Cortex of kidney (tissue), 1 donor: ENCODE measurements around the gene VTA1.
"Not testable (repeated sequence)": the region's sequence is repeated elsewhere in the genome, so short reads cannot be mapped to it uniquely, and the experiment has no call there.

Experiments
- DNase-seq: peaks from one replicate; lab custom pipeline; 2025; lab: John Stamatoyannopoulos, UW

VTA1 gene

DNA sequence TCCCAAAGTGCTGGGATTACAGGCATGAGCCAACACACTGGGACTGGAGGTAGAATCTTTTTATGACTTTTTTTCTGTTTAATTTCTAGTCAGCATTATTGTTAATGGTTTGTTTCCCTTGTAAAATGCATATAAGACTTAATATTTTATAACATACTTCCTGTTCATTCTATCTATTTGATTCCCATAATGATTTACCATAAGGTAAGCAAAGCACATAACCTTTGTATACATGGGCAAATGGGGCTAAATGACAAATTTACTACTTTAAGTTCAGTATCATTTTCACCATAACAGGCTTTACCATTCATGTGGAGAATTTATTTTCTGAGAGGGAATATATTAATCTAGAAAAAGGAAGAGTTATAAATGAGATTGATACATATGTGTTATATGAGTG is 24.3 kb downstream of the VTA1 start:
- DNase-seq: no peak

DNA sequence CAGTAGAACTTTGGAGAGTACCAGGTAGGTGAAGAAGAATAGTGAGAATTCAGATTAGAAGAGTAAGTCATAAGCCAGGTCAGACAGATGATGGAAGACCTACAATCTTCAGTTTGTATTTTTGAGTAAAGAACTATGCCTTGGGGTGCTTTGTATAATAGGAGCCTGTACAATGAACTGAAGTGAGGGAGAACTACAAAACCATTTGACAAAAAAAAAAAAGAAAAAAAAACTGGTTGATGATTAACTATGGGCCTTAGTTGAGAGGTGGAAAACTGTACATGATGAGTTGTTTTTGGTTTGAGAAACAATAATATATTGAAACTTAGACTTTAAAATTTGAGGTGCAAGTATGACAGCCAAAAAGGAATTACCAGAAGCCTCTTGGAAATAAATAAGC is 25.7 kb downstream of the VTA1 start:
- DNase-seq: no peak

DNA sequence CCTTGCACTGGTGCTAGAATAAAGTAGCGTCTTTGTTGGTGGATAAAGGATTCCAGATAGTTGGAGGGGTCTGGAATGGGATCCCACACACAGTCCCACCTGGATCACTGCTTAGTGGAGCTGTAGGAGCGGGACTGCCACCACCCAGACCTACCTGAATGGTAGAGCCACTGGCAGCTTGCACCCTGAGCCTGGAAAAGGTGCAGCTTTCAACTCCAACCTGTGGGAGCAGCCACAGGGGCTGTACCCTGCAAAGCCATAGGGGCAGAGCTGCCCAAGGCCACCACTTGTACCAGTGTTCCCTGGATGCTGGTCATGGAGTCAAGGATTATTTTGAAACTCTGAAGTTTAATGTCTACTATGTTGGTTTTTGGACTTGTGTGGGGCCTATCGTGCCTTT is 26.9 kb downstream of the VTA1 start:
- DNase-seq: no peak

DNA sequence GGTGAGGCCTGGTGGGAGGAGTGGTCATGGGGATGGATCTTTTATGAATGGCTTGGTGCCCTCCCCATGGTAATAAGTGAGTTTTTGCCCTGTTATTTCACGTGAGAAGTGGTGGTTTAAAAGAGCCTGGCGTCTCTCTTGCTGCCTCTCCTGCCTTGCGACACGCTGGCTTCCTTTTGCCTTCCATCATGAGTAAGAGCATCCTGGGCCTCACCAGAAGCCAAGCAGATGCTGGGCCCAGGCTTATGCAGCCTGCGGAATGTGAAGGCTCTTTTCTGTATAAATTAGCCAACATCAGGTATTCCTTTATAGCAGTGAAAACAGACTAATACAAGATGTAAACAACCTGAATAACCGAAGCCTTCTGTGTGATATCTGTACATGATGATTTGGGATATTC is 27.6 kb downstream of the VTA1 start:
- no peak for DNase-seq

DNA sequence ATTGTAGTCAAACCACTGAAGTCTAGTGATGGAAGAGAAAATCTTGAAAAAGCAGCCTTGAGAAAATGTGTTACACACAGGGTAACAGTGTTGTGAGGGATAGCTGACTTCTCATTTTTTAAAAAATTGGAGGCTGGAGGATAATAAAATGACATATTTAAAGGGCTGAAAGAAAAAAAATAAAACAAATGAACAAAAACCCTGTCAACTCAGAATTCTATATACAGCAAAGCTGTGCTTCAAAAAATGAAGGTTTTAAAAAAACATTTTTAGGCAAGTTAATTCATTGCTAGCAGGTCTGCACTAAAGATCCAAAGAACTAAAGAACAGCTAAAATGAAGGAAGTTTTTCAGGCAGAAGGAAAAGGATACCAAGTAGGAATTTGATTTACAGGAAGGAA is 31.1 kb downstream of the VTA1 start:
- no peak for DNase-seq

DNA sequence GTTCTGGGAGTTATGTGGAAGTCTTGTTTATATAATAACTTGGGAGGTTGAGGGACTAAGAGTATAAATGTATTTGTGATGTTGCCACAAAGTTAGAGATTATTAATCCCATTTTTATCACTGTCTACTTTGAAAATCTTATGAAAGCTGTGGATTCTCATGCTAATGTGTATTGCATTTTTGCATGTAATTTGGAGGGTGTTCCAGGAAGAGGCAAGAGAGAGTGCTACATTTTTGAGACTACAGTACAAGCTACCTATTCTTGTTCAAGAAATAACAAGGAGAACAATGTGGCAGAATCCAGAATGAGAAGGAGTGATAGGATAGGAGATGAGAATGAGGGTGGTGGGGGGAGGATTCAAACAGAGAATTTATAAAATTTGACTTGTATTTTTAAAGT is 34.9 kb downstream of the VTA1 start:
- DNase-seq: no peak

DNA sequence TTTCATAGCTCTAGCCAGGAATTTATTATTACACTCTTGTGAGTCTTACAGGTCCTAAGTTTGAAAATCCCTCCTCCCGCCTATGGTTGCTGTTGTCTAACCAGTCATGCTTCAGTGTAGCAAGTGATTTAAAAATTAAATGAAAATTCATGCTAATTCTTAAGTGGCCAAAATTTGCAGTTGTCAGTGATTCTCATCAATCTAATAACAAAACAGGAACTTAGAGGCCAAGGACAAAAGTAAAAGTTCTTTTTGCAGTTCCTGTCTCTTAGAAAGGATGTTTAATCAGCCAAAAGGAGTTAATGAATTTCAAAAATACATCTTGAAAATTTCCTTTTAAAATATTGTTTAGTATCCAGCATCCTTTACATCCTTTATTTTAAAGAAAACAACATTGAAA is 36.3 kb downstream of the VTA1 start:
- DNase-seq: no peak

DNA sequence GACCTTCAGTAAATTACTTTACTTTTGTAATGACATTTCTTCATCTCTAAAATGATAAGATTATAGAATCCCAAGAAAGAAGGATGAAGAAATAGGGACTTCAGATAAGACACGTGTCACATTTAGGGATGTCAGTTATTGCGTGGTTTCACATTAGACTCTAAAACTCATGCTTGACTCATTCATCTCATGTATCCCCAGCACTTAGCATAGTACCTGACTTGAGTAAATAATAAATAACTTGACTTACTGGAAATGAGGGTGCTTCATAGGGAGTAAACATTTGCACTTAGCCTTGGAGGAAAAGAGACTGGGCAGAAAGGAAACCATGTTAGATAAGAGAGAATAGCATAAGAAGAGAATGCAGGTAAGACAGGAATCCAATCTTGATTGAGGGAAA is 37.2 kb downstream of the VTA1 start:
- DNase-seq: no peak

DNA sequence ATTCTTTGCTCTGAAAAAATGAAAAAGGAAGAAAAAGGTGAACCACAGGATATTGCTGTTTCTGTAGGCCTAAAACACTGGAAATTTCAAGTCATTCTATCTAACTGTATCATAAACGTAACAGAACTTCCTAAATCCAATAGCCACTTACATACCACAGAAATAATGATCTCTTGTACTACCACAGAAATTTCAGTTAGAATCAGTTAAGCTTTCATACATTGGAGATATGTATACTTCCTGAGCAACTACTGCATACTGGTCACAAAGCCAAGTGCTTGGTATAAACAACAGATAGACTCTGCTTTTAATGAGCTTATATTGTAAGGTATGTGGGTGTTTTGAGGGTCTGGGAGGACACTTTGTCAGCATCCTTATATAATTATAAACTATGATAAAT is 38.6 kb downstream of the VTA1 start:
- no peak for DNase-seq

DNA sequence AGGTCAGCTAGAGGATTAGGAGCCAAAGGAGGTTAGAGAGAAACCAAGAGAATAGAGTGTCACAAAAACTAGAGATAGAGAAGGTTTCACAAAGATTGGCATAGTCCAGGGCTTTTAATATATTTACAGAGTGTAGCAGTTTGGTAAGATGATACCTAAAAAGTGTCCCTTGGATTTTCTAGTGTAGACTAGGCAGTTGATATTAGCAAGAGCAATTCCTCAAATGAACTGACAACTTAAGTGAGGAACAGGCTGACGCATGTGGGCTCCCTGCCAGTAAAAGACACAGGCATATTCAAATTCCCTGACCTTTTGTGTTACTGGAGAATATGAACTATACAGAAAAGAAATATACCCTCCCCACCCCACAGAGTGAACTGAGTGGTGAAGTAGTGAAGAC is 40.1 kb downstream of the VTA1 start:
- DNase-seq: no peak

DNA sequence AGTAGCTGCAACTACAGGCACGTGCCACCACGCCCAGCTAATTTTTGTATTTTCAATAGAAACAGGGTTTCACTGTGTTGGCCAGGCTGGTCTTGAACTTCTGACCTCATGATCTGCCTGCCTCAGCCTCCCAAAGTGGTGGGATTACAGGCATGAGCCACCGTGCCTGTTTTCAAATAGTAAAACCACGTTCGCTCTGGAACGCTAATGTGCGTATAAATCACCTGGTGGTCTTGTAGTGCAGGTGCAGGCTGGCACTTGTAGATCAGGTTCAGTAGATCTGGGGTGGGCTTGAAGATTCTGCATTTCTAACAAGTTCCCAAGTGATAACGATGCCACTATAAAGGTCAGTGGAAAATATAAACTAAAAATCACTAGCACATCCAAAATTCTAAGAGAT is 41.3 kb downstream of the VTA1 start:
- DNase-seq: not testable (repeated sequence)

DNA sequence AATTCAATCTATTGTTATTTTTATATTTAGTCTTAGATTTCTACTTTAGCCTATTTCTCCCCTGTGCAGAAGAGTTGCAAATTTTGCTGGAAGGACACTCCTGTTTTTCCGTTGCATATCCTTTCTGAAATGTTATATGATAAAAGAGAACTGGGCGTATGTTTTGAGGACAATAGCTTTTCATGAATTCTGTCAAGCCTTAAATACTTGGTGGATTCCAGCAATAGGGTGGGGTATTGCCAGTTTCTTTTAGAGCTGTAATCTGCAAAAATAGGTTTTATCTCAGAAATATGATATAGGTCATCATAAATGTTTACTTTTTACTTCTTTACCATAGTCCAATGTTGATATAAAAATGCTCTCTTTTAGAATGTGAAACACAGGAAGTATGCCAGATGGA is 42.0 kb downstream of the VTA1 start:
- DNase-seq: no peak

DNA sequence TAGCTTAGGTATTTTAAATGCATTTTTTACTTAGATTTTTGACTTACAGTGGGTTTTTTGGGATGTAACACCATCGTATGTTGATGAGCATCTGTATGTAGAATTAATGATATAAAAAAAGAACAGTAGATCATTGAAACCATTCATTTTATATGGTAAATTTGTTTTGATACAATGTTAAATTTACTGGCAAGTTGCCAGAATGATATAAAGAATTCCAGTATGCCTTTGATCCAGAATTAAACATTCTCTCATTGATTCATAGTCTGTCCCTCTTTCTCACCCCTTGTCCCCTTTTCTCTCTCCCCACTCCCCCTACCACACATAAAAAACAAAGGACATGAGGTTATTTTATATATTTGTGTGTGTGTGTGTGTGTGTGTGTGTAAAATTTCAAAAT is 45.3 kb downstream of the VTA1 start:
- DNase-seq: no peak

DNA sequence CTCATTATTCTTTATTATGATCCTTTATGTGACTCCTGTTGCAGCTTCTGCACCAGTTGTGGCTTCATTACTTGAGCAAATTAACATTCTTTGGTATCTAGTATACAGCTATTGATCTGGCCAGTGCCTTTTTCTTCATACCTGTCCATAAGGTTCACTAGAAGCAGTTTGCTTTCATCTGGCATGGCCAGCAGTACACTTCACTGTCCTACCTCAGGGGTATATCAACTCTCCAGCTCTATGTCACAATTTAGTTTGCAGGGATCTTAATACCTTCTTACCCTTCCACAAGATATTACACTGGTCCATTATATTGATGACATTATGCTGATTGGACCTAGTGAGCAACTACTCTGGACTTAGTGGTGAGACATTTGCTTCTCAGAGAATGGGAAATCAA is 46.6 kb downstream of the VTA1 start:
- DNase-seq: no peak

DNA sequence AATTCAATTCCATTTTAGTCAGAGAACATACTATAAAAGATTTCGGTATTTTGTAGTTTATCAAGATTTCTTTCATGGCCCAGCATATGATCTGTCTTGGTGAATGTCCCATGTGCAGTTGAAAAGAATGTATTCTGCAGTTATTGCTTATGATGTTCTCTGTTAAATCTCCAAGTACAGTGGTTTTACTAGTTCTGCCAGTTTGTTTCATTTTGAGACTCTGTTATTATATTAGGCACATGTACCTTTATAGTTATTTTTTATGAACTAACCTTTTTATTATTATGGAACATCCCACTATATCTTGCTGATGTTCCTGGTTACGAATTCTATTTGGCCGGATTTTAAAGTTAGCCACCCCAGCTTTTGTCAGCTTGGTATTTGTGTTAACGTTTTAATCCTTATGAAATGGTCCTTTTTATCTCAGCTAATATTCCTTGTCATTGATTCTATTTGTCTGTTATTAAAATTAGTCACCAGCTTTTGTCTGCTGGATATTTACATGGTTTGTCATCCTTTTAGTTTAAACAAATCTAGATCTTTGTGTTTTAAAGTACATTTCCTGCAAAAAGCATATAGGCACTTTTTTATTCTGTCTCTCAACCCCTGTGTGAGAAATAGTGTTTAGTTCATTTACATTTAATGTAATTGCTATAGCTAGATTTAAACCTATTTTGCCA is 48.9 kb downstream of the VTA1 start:
- DNase-seq: no peak

DNA sequence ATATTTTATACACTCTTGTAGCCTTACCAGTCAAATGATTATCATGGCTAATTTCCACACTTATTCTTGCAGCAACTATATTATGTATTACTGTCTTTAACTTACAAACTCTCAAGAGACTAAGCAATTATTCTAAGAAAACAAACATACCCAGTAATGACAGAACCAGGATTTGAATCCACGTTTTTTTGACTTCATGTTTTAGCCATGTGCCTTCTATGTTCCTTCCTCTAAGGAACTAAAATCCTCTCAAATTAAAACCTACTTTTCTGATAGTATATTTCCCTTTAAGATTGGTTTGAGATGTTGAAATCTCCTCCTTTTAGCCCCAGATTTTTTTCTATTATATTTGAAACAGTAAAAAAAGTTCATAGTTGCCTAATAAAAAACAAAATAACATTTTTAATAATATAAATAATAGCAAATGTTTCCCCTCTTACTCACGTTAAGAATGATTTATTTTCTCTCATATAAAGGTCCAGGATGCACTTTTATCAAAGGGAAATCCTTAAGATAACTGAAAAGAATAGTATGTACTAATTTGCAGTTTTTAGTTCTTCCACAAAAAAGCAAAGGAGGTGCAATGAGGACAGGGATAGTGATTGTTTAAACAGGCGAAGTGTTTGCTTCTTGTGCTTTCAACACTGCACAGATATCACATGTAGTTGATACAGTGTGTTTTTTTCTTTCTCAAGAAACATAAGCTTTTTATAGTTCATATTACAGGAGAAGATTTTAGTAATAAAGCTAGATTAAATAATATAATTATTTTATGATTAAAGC is 54.0 kb downstream of the VTA1 start:
- no peak for DNase-seq

DNA sequence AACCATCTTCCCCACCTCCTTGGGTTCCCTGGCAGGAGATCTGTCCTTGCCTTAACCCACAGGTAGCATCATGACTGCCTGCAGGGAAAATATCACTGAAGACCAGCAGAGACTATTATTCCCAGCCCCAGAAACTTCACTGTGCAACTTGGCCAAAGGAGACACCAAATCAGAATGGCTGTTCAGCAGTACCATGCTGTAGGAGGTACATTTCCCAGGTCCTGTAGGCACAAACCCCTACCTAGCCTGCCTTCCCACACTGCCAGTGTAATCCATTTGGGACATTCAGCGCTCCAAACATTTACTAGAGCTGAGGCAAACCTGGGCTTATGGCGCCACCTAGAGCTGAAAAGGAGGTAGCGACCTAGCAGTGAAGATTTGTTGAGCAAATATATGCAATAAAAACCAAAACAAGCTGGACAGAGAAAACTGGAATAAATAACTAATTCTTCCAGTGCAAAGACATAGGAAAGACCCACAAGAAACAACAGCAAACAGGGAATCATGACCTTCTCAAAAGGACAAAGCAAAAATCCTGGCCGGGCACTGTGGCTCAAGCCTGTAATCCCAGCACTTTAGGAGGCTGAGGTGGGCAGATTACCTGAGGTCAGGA is 60.3 kb downstream of the VTA1 start:
- no peak for DNase-seq

DNA sequence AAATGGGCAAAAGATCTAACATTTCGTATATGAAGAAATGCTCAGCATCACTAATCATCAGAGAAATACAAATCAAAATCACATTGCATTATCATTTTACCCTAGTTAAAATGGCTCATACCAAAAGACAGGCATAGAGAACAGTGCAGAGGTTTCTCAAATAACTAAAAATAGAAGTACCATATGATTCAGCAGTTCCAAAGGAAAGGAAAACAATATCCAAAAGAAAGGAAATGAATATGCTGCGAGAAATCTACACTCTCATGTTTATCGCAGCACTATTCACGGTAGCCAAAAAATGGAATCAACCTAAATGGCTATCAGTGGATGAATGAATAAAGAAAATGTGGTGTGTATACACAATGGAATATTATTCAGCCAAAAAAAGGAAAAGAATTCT is 63.5 kb downstream of the VTA1 start:
- DNase-seq: no peak

DNA sequence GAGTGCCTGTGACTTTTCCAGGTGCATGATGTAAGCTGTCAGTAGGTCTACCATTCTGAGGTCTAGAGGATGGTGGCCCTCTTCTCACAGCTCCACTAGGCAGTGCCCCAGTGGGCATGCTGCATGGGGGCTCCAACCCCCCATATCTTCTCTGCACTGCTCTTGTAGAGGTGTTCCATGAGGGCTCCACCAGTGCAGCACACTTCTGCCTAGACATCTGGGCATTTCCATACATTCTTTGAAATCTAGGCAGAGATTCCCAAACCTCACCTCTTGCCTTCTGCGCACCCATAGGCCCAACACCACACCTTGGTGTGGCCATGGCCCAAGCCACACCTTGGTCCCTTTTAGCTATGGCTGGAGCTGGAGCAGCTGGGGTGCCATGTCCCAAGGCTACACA is 66.3 kb downstream of the VTA1 start:
- DNase-seq: no peak

DNA sequence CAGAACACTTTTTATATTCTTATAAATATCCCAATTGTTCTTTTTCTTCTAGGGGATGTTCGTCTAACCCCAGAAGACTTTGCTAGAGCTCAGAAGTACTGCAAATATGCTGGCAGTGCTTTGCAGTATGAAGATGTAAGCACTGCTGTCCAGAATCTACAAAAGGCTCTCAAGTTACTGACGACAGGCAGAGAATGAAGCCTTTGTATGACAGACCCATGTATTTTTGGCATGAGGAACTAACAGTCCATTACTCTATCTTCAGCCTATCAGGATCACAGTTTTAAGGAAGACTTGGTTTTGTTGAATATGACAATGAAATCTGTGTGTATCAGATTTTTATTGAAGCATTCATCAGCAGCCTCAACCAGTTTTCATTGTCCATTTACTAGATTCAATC is 71.4 kb downstream of the VTA1 start:
- no peak for DNase-seq

DNA sequence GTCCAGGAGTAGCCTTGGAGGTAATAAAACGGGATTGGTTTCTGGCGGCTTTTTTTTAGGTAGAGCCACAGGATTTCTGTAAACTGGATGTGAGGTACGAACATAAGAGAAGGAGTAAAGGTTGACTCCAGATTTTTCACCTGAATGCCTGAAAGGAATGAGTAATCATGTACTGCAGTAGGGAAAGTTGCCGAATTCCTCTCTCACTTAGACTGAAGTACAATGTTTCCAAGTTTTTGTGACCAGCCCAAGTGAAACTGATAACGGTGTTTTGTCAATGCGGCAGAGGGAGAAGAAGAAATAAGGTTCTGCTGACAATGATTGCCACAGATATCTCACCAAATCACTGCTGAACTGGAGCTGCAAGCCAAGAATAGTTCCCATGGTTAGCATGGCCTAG is 75.0 kb downstream of the VTA1 start:
- no peak for DNase-seq

DNA sequence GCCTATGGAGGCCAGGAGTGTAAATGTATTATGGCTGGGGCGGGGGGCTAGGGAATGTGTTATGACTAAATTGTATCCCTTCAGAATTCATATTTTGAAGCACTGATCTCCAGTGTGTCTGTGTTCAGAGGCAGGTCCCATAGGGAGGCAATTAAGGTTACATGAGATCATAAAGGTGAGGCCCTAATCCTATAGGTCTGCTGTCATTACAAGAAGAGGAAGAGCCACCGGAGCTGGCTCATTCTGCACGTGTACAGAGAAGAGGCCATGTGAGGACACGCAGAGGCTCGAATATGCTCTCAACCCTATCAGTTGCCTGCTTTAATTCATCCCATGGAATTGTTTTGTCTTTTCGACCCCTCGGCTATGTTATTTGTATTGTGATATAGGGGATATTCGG is 76.9 kb downstream of the VTA1 start:
- no peak for DNase-seq

DNA sequence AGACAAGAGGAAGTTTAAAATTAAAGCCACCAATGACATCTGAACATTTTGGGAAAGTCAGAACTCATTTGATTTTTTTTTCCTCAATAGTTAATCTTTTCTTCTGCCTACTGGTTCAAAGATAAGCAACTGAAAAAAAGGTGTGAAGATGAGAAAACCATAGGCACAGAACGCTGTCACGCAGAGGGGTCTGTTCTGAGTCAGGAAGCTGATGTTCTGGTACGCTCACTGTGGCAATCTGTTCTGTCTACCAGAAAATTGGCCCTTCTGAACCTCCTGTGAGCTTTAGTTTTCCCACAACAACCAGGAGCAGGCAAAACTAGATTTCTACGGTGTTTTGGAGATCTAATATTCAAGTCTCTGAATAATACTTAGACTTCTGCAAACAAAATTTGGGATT is 78.1 kb downstream of the VTA1 start:
- no peak for DNase-seq

DNA sequence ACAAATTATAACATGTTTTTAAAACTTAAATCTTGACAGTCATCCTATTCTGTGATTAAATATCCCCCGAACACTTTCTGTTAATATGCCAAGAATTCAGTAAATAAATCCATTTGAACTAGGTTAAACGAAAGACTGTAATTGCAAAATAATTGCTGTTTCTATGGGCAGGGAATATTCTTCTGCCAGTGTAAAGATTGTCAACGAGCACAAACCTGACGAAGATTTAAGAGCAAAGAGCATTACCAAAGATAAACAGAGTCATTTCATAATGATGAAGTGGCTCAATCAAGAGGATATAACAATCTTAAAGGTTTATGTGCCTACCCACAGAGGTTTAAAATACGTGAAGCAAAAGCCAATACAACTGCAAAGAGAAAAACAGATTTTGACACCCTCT is 78.5 kb downstream of the VTA1 start:
- no peak for DNase-seq
